ENCODE results near the gene PRDX2. TPM values are rescaled to one million over a fixed set of nuclear protein-coding genes. Genes with fewer than 3 reads are reported as not detected.

The PRDX2 gene
- total and polyA plus RNA-seq, 10 of the 15 experiments (the other 5 are each of a cell fraction or from before 2014, with no cell fraction given), result 93.0 to 812 (median 344) TPM

GRCh38 chr19:12759686-12760085 lies 41.9 kb downstream of the PRDX2 start:
- POLR2A ChIA-PET, result no interaction called here
- CTCF ChIA-PET, result interaction anchor here (0.6 to 17.0 kb wide), 26 partner anchors 9 to 206 kb away, joined by 3 to 426 read pairs (median 4); partner anchors contain the start of genes DHPS, GCDH, GET3 and HOOK2
- Histone ChIP-seq H2AFZ (ENCODE audit: control insufficient read depth, low read depth, low read length) (no peak overlapping the region), H3K4me3 (no peak overlapping the region), H3K27me3 (replicated peaks in 1 of 2; ENCODE audit: control insufficient read depth in 2 of 2, insufficient read depth in 2 of 2, low read length in 1 of 2) (peaks cover 0 to 2% of the 10 kb centered on the region in 2 experiments; a peak in 2 of 4 replicates), H3K27ac (ENCODE audit: control insufficient read depth, insufficient read depth) (no peak overlapping the region), H3K4me1 (ENCODE audit: control insufficient read depth, insufficient read depth, low read length) (no peaks in the 10 kb centered on the region), H4K20me1 (ENCODE audit: control insufficient read depth, insufficient read depth) (no peaks in the 10 kb centered on the region), H3K9me3 (replicated peaks; ENCODE audit: control insufficient read depth, insufficient read depth, low read length) (no peaks in the 10 kb centered on the region), H3K36me3 (ENCODE audit: control insufficient read depth in 2 of 2, insufficient read depth in 2 of 2, low read length in 1 of 2) (no peaks in the 10 kb centered on the region), H3K4me2 (ENCODE audit: control insufficient read depth, insufficient read depth) (no peak overlapping the region), H3K9ac (ENCODE audit: control insufficient read depth, insufficient read depth, low read length) (no peak overlapping the region), H3K79me2 (ENCODE audit: control insufficient read depth, insufficient read depth, low read length) (no peaks in the 10 kb centered on the region)
- 71% methylated on average over 6 of the region's 6 CpGs for WGBS (ENCODE audit: insufficient coverage, insufficient replicate concordance, low lambda C conversion rate, missing lambda C conversion rate)
- ATAC-seq (no peak), DNase-seq (ENCODE audit: low read depth, low spot score) (no peak), FAIRE-seq (no peak)
- BruUV-seq (replicated peaks), result no TSS peak
- intact Hi-C loops (cut with micrococcal nuclease; ENCODE audit: unreplicated experiment), result loop anchor here (1.0 to 5.0 kb wide), 3 partner anchors 37 to 197 kb away; no protein-coding TSS in a partner anchor
- RAD21 ChIA-PET (ENCODE audit: unreplicated experiment), result interaction anchor here (1.2 to 9.0 kb wide), 7 partner anchors 17 to 88 kb away, joined by 3 to 76 read pairs (median 7); partner anchors contain the start of gene TNPO2
- in situ Hi-C loops (cut with MboI), result loop anchor here (5.0 kb wide), 1 partner anchor 38 kb away; no protein-coding TSS in a partner anchor
- SMC1A ChIA-PET (ENCODE audit: uncharacterized antibody, unreplicated experiment), result interaction anchor here (1.2 to 2.6 kb wide), 6 partner anchors 22 to 87 kb away, joined by 3 to 31 read pairs (median 4); partner anchors contain the start of gene GET3
- TF ChIP-seq NR2F1 (conservative IDR thresholded peaks at IDR 0.05) (no peak), MYB (IDR thresholded peaks at IDR 0.05; ENCODE audit: borderline replicate concordance, low read depth, low read length) (no peak), CREM (IDR thresholded peaks at IDR 0.05; ENCODE audit: low read depth) (no peak), KAT2A (conservative IDR thresholded peaks at IDR 0.05; ENCODE audit: control insufficient read depth, low read depth, low read length) (no peak)

- Histone ChIP-seq H3K79me2 (ENCODE audit: control insufficient read depth, insufficient read depth, low read length) (no peaks in the 10 kb centered on the region), H3K4me2 (ENCODE audit: control insufficient read depth, insufficient read depth) (peak overlapping the region; percentile 93), H3K36me3 (ENCODE audit: control insufficient read depth in 2 of 2, insufficient read depth in 2 of 2, low read length in 1 of 2) (no peaks in the 10 kb centered on the region), H3K27me3 (replicated peaks in 1 of 2; ENCODE audit: control insufficient read depth in 2 of 2, insufficient read depth in 2 of 2, low read length in 1 of 2) (peaks cover 0 to 2% of the 10 kb centered on the region in 2 experiments; a peak in 1 of 4 replicates), H3K27ac (ENCODE audit: control insufficient read depth, insufficient read depth) (no peak overlapping the region), H3K9me3 (replicated peaks; ENCODE audit: control insufficient read depth, insufficient read depth, low read length) (no peaks in the 10 kb centered on the region), H3K9ac (ENCODE audit: control insufficient read depth, insufficient read depth, low read length) (no peak overlapping the region), H3K4me3 (peak overlapping the region; percentile 32; the same call in 1 of the 2 replicates), H2AFZ (ENCODE audit: control insufficient read depth, low read depth, low read length) (peak overlapping the region; percentile 65; the same call in 1 of the 2 replicates), H3K4me1 (ENCODE audit: control insufficient read depth, insufficient read depth, low read length) (no peaks in the 10 kb centered on the region), H4K20me1 (ENCODE audit: control insufficient read depth, insufficient read depth) (no peaks in the 10 kb centered on the region)
- ChIA-PET SMC1A (ENCODE audit: uncharacterized antibody, unreplicated experiment) (interaction anchor here (0.6 to 1.7 kb wide), 8 partner anchors 21 to 90 kb away, joined by 3 to 6 read pairs (median 3); partner anchors contain the start of genes FBXW9 and GET3), POLR2A (interaction anchor here (0.6 kb wide), 1 partner anchor 141 kb away, joined by 3 read pairs; no protein-coding TSS in a partner anchor), RAD21 (ENCODE audit: unreplicated experiment) (interaction anchor here (0.6 to 1.0 kb wide), 3 partner anchors 23 to 89 kb away, joined by 3 read pairs; partner anchors contain the start of gene TRIR), CTCF (interaction anchor here (0.6 to 17.0 kb wide), 21 partner anchors 8 to 961 kb away, joined by 3 to 426 read pairs (median 5); partner anchors contain the start of genes DHPS, FBXW9, GET3 and JUNB)
- WGBS (ENCODE audit: insufficient coverage, insufficient replicate concordance, low lambda C conversion rate, missing lambda C conversion rate), result 12% methylated on average over 50 of the region's 60 CpGs
- peak; percentile 93 for ATAC-seq
- intact Hi-C loops (cut with micrococcal nuclease; ENCODE audit: unreplicated experiment) (loop anchor here (1.0 to 5.0 kb wide), 2 partner anchors 40 to 195 kb away; no protein-coding TSS in a partner anchor), in situ Hi-C loops (cut with MboI) (no loop called here)
- no TSS peak for BruUV-seq (replicated peaks)
- FAIRE-seq, result peak; percentile 47
- DNase-seq (ENCODE audit: low read depth, low spot score), result no peak
- TF ChIP-seq NR2F1 (conservative IDR thresholded peaks at IDR 0.05), result no peak
- TF ChIP-seq MYB (IDR thresholded peaks at IDR 0.05; ENCODE audit: borderline replicate concordance, low read depth, low read length), result no peak
- peak; percentile 49 for TF ChIP-seq RAD21 (IDR thresholded peaks at IDR 0.05; ENCODE audit: insufficient read depth, low read depth, low read length)
- 0 out of 2 replicates have a peak, but pooled peaks have one; percentile 24 for TF ChIP-seq NRF1 (conservative IDR thresholded peaks at IDR 0.05; ENCODE audit: low read depth, low read length)
- peak; percentile 68 for TF ChIP-seq TCF12 (IDR thresholded peaks at IDR 0.05; ENCODE audit: low read depth, low read length)
- peak; percentile 71 for TF ChIP-seq SMC3 (IDR thresholded peaks at IDR 0.05; ENCODE audit: borderline replicate concordance, low read length)
- TF ChIP-seq FOXM1 (IDR thresholded peaks at IDR 0.05; ENCODE audit: low read depth, low read length), result no peak
- TF ChIP-seq SP1 (IDR thresholded peaks at IDR 0.05; ENCODE audit: low read depth, low read length), result no peak
- TF ChIP-seq SIN3A (IDR thresholded peaks at IDR 0.05; ENCODE audit: low read depth, low read length), result no peak
- TF ChIP-seq SUZ12 (IDR thresholded peaks at IDR 0.05; ENCODE audit: unreplicated experiment), result no peak
- TF ChIP-seq DPF2 (IDR thresholded peaks at IDR 0.05), result peak; percentile 20; the same call in 1 of the 2 replicates
- TF ChIP-seq YY1 (IDR thresholded peaks at IDR 0.05; ENCODE audit: low read depth, low read length), result 0 out of 2 replicates have a peak, but pooled peaks have one; percentile 57
- no peak for TF ChIP-seq BCL11A (IDR thresholded peaks at IDR 0.05; ENCODE audit: low read depth, low read length)
- 0 out of 2 replicates have a peak, but pooled peaks have one; percentile 59 for TF ChIP-seq TCF3 (IDR thresholded peaks at IDR 0.05; ENCODE audit: borderline replicate concordance, insufficient read depth, low read depth, low read length)
Observed at GRCh38 chr19:12757544-12758274, 43.9 kb downstream of the PRDX2 start.

All from GM12878 (cell line).